GM23338 (cell line): ENCODE results near the gene ANXA6.

Experiments
- CTCF ChIP-seq, 2 experiments: fragments of 200-600 bp in 1 of 2; sonication (generic) in 1 of 2; conservative IDR thresholded peaks; 2 replicates each; pipeline versions ENCODE4 v1.5.1 to v1.6.1; 2016 to 2017; ENCODE audit warnings: antibody characterized with exemption in 2 of 2, low read depth in 2 of 2, mild to moderate bottlenecking in 2 of 2, moderate library complexity in 1 of 2
- EZH2 ChIP-seq: fragments of 200-600 bp; sonication (generic); IDR thresholded peaks from one replicate; pipeline ENCODE4 v1.8.0; 2017; ENCODE audit warnings: antibody characterized with exemption, mild to moderate bottlenecking, low read depth; ENCODE audit not compliant: unreplicated experiment
- EZH2phosphoT487 ChIP-seq: fragments of 200-600 bp; sonication (generic); IDR thresholded peaks from one replicate; pipeline ENCODE4 v1.8.1; 2018; ENCODE audit warnings: antibody characterized with exemption; ENCODE audit not compliant: unreplicated experiment
- NANOG ChIP-seq: IDR thresholded peaks from 2 replicates; pipeline ENCODE4 v1.6.1; 2016; ENCODE audit warnings: antibody characterized with exemption, borderline replicate concordance
- POLR2AphosphoS5 ChIP-seq: IDR thresholded peaks from 2 replicates; pipeline ENCODE4 v1.6.1; 2016; ENCODE audit warnings: antibody characterized with exemption, low read depth
- STAT1 ChIP-seq: IDR thresholded peaks from one replicate; pipeline ENCODE4 v1.6.1; 2016; ENCODE audit warnings: antibody characterized with exemption; ENCODE audit not compliant: unreplicated experiment
- ZNF331 ChIP-seq: fragments of 250-450 bp; sonication (Bioruptor Pico); IDR thresholded peaks from 2 replicates; pipeline ENCODE4 v1.5.0; 2020; ENCODE audit warnings: low read depth, mild to moderate bottlenecking, moderate library complexity

DNA sequence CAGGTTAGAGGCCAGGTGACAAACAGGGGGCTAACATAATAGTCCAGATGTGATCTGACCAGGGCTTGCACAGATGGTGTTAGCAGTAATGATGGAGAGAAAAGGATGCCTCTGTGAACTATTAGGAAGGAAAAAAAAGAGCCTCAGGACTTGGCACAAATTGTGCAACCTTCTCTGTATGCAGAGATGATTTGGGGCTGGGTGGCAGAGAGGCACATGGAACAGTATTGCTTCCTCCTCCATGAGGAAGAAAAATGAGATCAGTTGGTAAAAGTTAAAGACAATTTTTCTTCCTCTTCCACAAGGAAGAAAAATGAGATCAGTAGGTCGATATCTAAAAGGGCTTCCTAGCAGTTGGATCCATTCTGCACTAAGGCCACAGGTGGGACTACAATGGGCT, 13.9 kb upstream of the ANXA6 start:
- TF ChIP-seq CTCF (conservative IDR thresholded peaks at IDR 0.05; ENCODE audit: low read depth in 2 of 2) (no peak), NANOG (no peak), EZH2phosphoT487 (no peak), ZNF331 (no peak), POLR2AphosphoS5 (no peak), EZH2 (no peak), STAT1 (no peak)
